ENCODE data around the gene ALX3.

DNA sequence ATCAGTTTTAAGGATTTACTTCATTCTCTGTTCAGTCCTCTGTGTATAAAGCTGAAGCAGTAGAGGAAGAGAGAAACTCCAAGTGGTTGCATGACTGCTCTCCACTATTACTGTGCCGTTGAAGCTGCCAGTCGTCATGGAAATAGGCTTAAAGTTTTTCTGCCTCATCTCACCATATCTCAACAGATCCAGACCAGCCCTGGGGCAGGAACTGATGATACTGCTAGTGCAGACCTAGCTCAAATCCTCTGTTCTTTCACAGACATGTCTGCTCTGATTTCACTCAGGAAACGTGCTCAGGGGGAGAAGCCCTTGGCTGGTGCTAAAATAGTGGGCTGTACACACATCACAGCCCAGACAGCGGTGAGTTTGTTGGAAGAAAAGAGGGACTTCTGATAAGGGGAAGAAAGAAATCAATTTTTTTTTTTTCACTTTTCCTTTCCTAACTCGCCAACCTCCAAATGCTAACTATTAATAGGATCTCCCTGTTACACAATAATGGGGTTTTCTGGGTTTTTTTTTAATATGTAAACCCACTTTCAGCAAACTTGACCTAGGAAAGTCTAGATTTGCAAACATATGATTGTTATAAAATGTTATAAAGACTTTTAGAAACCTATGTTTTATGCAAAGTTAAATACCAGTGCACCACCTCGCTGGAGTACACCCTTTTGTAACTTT is 58.2 kb downstream of the ALX3 start:
- TF ChIP-seq, protein P1, sequence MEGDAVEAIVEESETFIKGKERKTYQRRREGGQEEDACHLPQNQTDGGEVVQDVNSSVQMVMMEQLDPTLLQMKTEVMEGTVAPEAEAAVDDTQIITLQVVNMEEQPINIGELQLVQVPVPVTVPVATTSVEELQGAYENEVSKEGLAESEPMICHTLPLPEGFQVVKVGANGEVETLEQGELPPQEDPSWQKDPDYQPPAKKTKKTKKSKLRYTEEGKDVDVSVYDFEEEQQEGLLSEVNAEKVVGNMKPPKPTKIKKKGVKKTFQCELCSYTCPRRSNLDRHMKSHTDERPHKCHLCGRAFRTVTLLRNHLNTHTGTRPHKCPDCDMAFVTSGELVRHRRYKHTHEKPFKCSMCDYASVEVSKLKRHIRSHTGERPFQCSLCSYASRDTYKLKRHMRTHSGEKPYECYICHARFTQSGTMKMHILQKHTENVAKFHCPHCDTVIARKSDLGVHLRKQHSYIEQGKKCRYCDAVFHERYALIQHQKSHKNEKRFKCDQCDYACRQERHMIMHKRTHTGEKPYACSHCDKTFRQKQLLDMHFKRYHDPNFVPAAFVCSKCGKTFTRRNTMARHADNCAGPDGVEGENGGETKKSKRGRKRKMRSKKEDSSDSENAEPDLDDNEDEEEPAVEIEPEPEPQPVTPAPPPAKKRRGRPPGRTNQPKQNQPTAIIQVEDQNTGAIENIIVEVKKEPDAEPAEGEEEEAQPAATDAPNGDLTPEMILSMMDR (IDR thresholded peaks at IDR 0.05; ENCODE audit: insufficient read depth, low read depth, low read length) = no peak
- no peak for TF ChIP-seq EZH2 (IDR thresholded peaks at IDR 0.05; ENCODE audit: insufficient read depth, low read length)

All from astrocyte (in vitro differentiated cells and primary cell).